ENCODE results near the gene CSRP1. TPM values are rescaled to one million over a fixed set of nuclear protein-coding genes. Genes with fewer than 3 reads are reported as not detected.

The CSRP1 gene
- total and polyA plus RNA-seq, 7 donors, result 14.7 to 27.7 (median 23.2) TPM

- no peak for TF ChIP-seq CTCF (IDR thresholded peaks at IDR 0.05)
- DNase-seq, result no peak
- ATAC-seq, result no peak
- intact Hi-C loops (cut with DNase I), result no loop called here
- Histone ChIP-seq H3K27me3 (ENCODE audit: insufficient read depth in 3 of 3, low read length in 2 of 3) (no peaks in the 10 kb centered on the region), H3K36me3 (ENCODE audit: insufficient read depth in 1 of 2, low read depth in 1 of 2) (no peaks in the 10 kb centered on the region), H3K4me3 (no peak overlapping the region), H3K4me1 (peaks cover 71% of the 10 kb centered on the region), H3K9me3 (no peaks in the 10 kb centered on the region), H3K27ac (peak overlapping the region; percentile 98)
- WGBS, 3 donors, result 93 to 100% (median 94%) methylated on average over 3 of the region's 3 CpGs
Observed at GRCh38 chr1:201459052-201459451, 47.9 kb downstream of the CSRP1 start.

- H3K4me1 ChIP-seq, result peaks cover 60% of the 10 kb centered on the region
- ATAC-seq, result no peak
- 34 to 53% (median 49%) methylated on average over 4 of the region's 4 CpGs for WGBS, 3 donors
- intact Hi-C loops (cut with DNase I), result loop anchor here in 1 of 2 donors (2.0 kb wide), 1 partner anchor 23 kb away; no protein-coding TSS in a partner anchor
- DNase-seq, result no peak
- H3K36me3 ChIP-seq (ENCODE audit: insufficient read depth in 1 of 2, low read depth in 1 of 2), result no peaks in the 10 kb centered on the region
- TF ChIP-seq CTCF (IDR thresholded peaks at IDR 0.05), result no peak
- H3K9me3 ChIP-seq, result no peaks in the 10 kb centered on the region
- H3K4me3 ChIP-seq, result peak overlapping the region; percentile 21
- H3K27ac ChIP-seq, result peak overlapping the region; percentile 95
- H3K27me3 ChIP-seq (ENCODE audit: insufficient read depth in 3 of 3, low read length in 2 of 3), result peaks cover 0 to 1% (median 0%) of the 10 kb centered on the region in 3 donors
Observed at GRCh38 chr1:201457508-201457960, 49.4 kb downstream of the CSRP1 start.

GRCh38 chr1:201456499-201457309 is 50.2 kb downstream of the CSRP1 start:
- 42 to 52% (median 50%) methylated on average over 11 of the region's 11 CpGs for WGBS, 3 donors
- H3K36me3 ChIP-seq (ENCODE audit: insufficient read depth in 1 of 2, low read depth in 1 of 2), result no peaks in the 10 kb centered on the region
- H3K9me3 ChIP-seq, result no peaks in the 10 kb centered on the region
- peak; percentile 69 to 78 (median 76) for ATAC-seq
- peak; percentile 85 to 88 for DNase-seq
- TF ChIP-seq CTCF (IDR thresholded peaks at IDR 0.05), result no peak
- peak overlapping the region; percentile 21 for H3K4me3 ChIP-seq
- H3K27me3 ChIP-seq (ENCODE audit: insufficient read depth in 3 of 3, low read length in 2 of 3), result peaks cover 0 to 1% (median 0%) of the 10 kb centered on the region in 3 donors
- H3K4me1 ChIP-seq, result peaks cover 53% of the 10 kb centered on the region
- intact Hi-C loops (cut with DNase I), result loop anchor here in 1 of 2 donors (2.0 kb wide), 1 partner anchor 24 kb away; no protein-coding TSS in a partner anchor
- peak overlapping the region; percentile 95 for H3K27ac ChIP-seq

GRCh38 chr1:201455098-201455497 is 51.8 kb downstream of the CSRP1 start:
- Histone ChIP-seq H3K9me3 (no peaks in the 10 kb centered on the region), H3K27ac (peak overlapping the region; percentile 95), H3K4me1 (peaks cover 50% of the 10 kb centered on the region), H3K27me3 (ENCODE audit: insufficient read depth in 3 of 3, low read length in 2 of 3) (peaks cover 0 to 1% (median 0%) of the 10 kb centered on the region in 3 donors), H3K4me3 (no peak overlapping the region), H3K36me3 (ENCODE audit: insufficient read depth in 1 of 2, low read depth in 1 of 2) (no peaks in the 10 kb centered on the region)
- WGBS, 3 donors, result 62 to 78% (median 63%) methylated on average over 6 of the region's 6 CpGs
- TF ChIP-seq CTCF (IDR thresholded peaks at IDR 0.05), result no peak
- intact Hi-C loops (cut with DNase I), result no loop called here
- no peak for DNase-seq
- ATAC-seq, result no peak

Data from psoas muscle (tissue), 8 donors.